PC-9 (cell line): ENCODE measurements around the gene OR5B17.

Experiments used
- EZH2 ChIP-seq: fragments of 200-600 bp; sonication (generic); IDR thresholded peaks from 2 replicates; pipeline ENCODE4 v1.8.0; 2017; ENCODE audit warnings: antibody characterized with exemption, low read depth
- TF ChIP-seq, protein P1 (sequence below): fragments of 200-600 bp; sonication (generic); conservative IDR thresholded peaks from 2 replicates; pipeline ENCODE4 v1.6.1; 2017; ENCODE audit warnings: mixed run types, antibody characterized with exemption, mild to moderate bottlenecking, moderate library complexity

DNA sequence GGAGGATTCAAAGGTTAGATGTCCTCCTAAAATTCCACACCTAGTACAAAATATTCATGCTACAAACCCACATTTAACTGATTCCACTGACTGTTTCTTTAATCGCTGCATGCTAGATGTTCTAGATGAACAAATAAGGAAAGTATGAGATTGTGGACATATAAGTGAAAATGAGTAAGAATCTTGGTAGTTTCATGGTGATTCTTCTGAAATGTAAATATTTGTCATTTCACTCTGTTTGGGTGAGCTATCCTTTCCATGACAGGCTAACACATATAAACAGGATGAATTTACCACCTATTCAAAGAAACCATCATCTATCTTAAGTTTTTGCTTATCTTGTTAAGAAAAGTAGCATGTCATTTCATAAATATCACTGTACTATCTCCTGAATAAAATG, 33.0 kb upstream of the OR5B17 start:
- TF ChIP-seq, protein P1, sequence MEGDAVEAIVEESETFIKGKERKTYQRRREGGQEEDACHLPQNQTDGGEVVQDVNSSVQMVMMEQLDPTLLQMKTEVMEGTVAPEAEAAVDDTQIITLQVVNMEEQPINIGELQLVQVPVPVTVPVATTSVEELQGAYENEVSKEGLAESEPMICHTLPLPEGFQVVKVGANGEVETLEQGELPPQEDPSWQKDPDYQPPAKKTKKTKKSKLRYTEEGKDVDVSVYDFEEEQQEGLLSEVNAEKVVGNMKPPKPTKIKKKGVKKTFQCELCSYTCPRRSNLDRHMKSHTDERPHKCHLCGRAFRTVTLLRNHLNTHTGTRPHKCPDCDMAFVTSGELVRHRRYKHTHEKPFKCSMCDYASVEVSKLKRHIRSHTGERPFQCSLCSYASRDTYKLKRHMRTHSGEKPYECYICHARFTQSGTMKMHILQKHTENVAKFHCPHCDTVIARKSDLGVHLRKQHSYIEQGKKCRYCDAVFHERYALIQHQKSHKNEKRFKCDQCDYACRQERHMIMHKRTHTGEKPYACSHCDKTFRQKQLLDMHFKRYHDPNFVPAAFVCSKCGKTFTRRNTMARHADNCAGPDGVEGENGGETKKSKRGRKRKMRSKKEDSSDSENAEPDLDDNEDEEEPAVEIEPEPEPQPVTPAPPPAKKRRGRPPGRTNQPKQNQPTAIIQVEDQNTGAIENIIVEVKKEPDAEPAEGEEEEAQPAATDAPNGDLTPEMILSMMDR, result no peak
- no peak for TF ChIP-seq EZH2
